H1 (cell line): ENCODE measurements around the gene SRCIN1. TPM values are rescaled to one million over a fixed set of nuclear protein-coding genes. Genes with fewer than 3 reads are reported as not detected.

Experiments used
- GTF2F1 ChIP-seq: IDR thresholded peaks from 2 replicates; pipeline ENCODE4 v1.6.1; 2012; ENCODE audit warnings: low read depth, low read length, improper control_type of control experiment, borderline replicate concordance
- POU5F1 ChIP-seq: IDR thresholded peaks from 2 replicates; pipeline ENCODE4 v1.6.1; 2011; ENCODE audit warnings: low read depth, mild to moderate bottlenecking, low read length, moderate library complexity
- polyA plus RNA-seq, 7 experiments: library from polyadenylated mRNA; depleted of rRNA in 3 of 7; stranded (reverse) in 5 of 7; unstranded in 2 of 7; fragments of >200 nt in 5 of 7; fragments of 200-250 nt in 2 of 7; gene quantifications; 1 replicate in 5 of 7; 2 replicates in 1 of 7; 4 replicates in 1 of 7; pipeline versions ENCODE4 v1.2.1 to v1.2.3, GENCODE V29; 2011 to 2013; ENCODE audit warnings: missing spikeins in 2 of 7, mixed read lengths in 2 of 7
- total RNA-seq: library from RNA; stranded (reverse); fragmentation: NEBNext Ultra II Directional; extraction: Animal tissue kit (Norgen Biotek cat#: 25700); gene quantifications from 2 replicates; pipeline ENCODE4 v1.2.1, GENCODE V29; 2021

The SRCIN1 gene
- total and polyA plus RNA-seq, 2 of the 8 experiments (the other 6 are each of a cell fraction or from before 2014, with no cell fraction given), result 2.8 to 3.8 TPM

DNA sequence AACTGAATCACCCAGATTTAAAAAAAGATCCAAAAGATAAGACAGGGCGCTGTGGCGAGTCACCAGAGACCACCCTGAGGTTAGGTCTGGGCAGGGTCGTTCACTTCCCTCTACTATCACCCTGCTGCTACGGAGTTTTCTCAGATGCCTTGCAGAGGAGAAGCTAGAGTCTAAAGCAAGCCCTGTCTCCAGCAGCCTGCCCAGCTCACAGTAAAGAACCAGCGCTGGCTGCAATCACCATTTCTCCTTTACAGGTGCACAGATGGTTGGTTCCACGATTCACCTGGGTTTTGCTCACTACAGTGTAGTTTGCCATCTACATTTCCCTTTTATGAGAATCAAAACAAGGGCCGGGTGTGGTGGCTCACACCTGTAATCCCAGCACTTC lies 71.3 kb downstream of the SRCIN1 start (continued):
- TF ChIP-seq GTF2F1 (no peak), POU5F1 (no peak)
